ENCODE measurements around the gene MALRD1. TPM values are rescaled to one million over a fixed set of nuclear protein-coding genes. Genes with fewer than 3 reads are reported as not detected.

Gene MALRD1
- total RNA-seq, 4 donors from 2014 or later = 0.50 to 2.8 (median 1.6) TPM

DNA sequence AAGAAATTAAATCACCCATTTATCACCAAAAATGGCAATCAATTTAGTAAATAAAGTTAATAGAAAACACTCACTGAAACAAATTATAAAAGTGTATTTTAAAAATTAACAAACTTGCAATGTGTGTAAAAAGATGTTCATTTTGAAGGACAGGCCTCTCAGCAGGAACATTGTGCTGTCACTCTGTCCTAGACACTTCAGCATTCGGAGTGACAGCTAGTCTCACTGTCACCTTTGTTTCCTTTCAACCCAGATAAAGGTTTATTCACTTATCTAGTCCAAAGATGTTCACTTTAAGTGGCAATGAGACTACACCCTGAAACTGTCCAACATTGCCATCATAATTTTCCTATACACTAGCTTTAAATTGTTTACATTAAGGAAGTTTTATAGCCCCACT is 675.7 kb downstream of the MALRD1 start:
- no peaks in the 10 kb centered on the region for H3K36me3 ChIP-seq
- no peak overlapping the region for H3K4me3 ChIP-seq
- no peaks in the 10 kb centered on the region for H3K27me3 ChIP-seq
- TF ChIP-seq EP300 (IDR thresholded peaks at IDR 0.05) (no peak), POLR2A (IDR thresholded peaks at IDR 0.05) (no peak), POLR2AphosphoS5 (IDR thresholded peaks at IDR 0.05) (no peak)
- TF ChIP-seq, protein P1, sequence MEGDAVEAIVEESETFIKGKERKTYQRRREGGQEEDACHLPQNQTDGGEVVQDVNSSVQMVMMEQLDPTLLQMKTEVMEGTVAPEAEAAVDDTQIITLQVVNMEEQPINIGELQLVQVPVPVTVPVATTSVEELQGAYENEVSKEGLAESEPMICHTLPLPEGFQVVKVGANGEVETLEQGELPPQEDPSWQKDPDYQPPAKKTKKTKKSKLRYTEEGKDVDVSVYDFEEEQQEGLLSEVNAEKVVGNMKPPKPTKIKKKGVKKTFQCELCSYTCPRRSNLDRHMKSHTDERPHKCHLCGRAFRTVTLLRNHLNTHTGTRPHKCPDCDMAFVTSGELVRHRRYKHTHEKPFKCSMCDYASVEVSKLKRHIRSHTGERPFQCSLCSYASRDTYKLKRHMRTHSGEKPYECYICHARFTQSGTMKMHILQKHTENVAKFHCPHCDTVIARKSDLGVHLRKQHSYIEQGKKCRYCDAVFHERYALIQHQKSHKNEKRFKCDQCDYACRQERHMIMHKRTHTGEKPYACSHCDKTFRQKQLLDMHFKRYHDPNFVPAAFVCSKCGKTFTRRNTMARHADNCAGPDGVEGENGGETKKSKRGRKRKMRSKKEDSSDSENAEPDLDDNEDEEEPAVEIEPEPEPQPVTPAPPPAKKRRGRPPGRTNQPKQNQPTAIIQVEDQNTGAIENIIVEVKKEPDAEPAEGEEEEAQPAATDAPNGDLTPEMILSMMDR (IDR thresholded peaks at IDR 0.05) = no peak
- H3K9me3 ChIP-seq = no peaks in the 10 kb centered on the region
- no peaks in the 10 kb centered on the region for H3K4me1 ChIP-seq
- H3K27ac ChIP-seq = no peak overlapping the region
- 69 to 77% methylated on average over 1 of the region's 1 CpG for WGBS, 2 donors (ENCODE audit: low coverage in 1 of 2)
- no peak for ATAC-seq

DNA sequence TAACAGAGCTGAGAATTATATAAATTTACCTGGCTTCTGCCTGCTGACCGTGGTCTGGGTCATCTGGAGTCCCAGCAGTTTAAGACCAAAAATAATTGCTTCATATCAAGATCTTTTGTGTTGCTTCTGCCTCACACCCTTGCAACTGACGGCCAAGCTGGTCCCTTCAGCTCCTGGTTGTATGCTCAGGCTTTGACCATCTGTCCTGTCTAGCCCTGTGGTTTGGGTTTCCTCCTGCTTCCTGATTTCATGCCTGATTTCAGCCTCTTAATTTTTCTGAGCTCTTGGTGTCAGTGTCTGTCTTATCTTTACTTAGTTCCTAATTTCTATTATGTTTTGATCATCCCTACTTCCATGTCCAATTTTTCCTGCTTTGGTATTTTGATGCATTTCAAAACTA is 679.8 kb downstream of the MALRD1 start:
- H3K4me3 ChIP-seq = no peak overlapping the region
- H3K4me1 ChIP-seq = no peaks in the 10 kb centered on the region
- TF ChIP-seq, protein P1 (IDR thresholded peaks at IDR 0.05) = no peak
- TF ChIP-seq EP300 (IDR thresholded peaks at IDR 0.05) (no peak), POLR2A (IDR thresholded peaks at IDR 0.05) (no peak), POLR2AphosphoS5 (IDR thresholded peaks at IDR 0.05) (no peak)
- H3K9me3 ChIP-seq = no peaks in the 10 kb centered on the region
- H3K27ac ChIP-seq = no peak overlapping the region
- no peaks in the 10 kb centered on the region for H3K27me3 ChIP-seq
- WGBS, 2 donors (ENCODE audit: low coverage in 1 of 2) = 67 to 88% methylated on average over 2 of the region's 2 CpGs
- ATAC-seq = no peak
- no peaks in the 10 kb centered on the region for H3K36me3 ChIP-seq

DNA sequence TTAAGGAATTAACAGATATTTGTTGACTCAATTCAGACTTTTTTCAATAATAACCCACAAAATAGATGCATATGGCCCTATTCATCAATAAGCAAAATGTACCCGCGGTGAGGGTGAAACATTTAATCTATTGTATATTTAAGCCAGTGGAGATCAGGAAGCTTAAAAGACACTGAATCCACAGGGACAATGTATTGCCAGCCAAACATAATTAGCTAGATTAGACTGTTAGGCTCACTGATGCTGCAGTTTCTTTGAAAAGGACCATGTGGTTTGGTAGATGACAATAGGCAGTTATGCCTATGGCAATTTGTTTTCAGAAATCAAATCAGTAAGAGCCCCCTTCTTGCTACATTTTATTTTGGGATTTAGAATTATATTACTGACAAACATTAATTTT is 680.4 kb downstream of the MALRD1 start:
- no peak for ATAC-seq
- Histone ChIP-seq H3K27ac (no peak overlapping the region), H3K4me3 (no peak overlapping the region), H3K4me1 (no peaks in the 10 kb centered on the region), H3K9me3 (no peaks in the 10 kb centered on the region), H3K27me3 (no peaks in the 10 kb centered on the region), H3K36me3 (no peaks in the 10 kb centered on the region)
- 72 to 100% methylated on average over 2 of the region's 2 CpGs for WGBS, 2 donors (ENCODE audit: low coverage in 1 of 2)
- TF ChIP-seq POLR2AphosphoS5 (IDR thresholded peaks at IDR 0.05) (no peak), EP300 (IDR thresholded peaks at IDR 0.05) (no peak), POLR2A (IDR thresholded peaks at IDR 0.05) (no peak)
- TF ChIP-seq, protein P1 (IDR thresholded peaks at IDR 0.05) = no peak

DNA sequence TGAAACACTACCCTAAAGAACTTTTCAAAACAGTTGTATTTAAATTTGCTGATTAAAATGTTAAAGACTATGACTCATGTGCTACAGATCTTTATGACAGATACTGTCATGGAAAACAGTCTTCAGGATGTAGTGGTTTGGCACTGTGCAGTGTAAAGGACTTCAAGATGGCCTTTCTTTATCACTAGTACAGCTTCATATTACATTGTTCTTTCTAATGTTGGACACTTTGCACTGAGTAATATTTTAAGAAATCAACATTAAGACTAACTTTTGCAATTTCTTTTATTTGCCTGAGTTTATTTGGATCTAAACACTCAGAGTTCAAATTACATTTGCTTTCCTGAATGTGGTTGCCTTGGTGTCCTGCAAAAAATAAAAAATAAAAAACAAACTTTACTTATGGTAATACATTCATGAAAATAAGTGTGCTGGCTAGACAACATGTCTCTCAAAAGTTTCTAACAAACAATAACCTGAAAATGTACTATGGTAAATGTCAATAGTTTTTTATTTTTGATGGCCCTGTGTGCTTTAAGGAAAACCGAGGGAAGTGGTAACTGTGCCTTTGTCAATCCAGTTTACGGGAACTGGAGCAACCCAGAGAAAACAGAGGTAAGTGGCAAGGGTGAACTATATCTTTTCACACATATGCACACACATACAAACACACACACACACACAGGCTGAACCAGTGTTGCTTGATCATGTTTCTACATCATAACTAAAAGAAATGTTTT is 681.7 kb downstream of the MALRD1 start:
- Histone ChIP-seq H3K4me1 (no peaks in the 10 kb centered on the region), H3K27ac (no peak overlapping the region), H3K9me3 (no peaks in the 10 kb centered on the region), H3K27me3 (no peaks in the 10 kb centered on the region), H3K4me3 (no peak overlapping the region), H3K36me3 (no peaks in the 10 kb centered on the region)
- WGBS, 2 donors (ENCODE audit: low coverage in 1 of 2) = 88% methylated on average over 2 of the region's 2 CpGs; no CpG with 5 or more reads in 1 of the 2 donors
- no peak for ATAC-seq
- TF ChIP-seq POLR2AphosphoS5 (IDR thresholded peaks at IDR 0.05) (no peak), EP300 (IDR thresholded peaks at IDR 0.05) (no peak)

DNA sequence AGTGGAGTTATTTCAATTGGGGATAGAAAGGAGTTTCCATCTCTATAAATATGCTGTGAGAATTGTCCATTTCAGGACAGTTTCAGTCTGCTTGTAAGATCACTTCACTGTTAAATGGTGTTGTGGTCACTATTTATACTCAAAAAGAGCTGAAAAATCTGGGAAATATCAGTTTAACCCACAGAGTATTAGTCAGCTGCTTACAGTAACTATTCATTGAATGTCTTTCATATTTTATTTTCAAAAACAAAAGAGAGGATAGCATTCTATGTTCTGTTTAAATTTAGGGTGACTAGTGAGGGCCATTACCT is 682.3 kb downstream of the MALRD1 start:
- no peak for TF ChIP-seq POLR2A (IDR thresholded peaks at IDR 0.05)
- no peak for TF ChIP-seq POLR2AphosphoS5 (IDR thresholded peaks at IDR 0.05)
- TF ChIP-seq, protein P1 (IDR thresholded peaks at IDR 0.05) = no peak
- no peak for TF ChIP-seq EP300 (IDR thresholded peaks at IDR 0.05)
- Histone ChIP-seq H3K27ac (no peak overlapping the region), H3K36me3 (no peaks in the 10 kb centered on the region), H3K9me3 (no peaks in the 10 kb centered on the region), H3K4me3 (no peak overlapping the region), H3K4me1 (no peaks in the 10 kb centered on the region), H3K27me3 (no peaks in the 10 kb centered on the region)
- ATAC-seq = no peak
